ENCODE results near the gene RPL41. TPM values are rescaled to one million over a fixed set of nuclear protein-coding genes. Genes with fewer than 3 reads are reported as not detected.

Gene RPL41
- total RNA-seq, 6 donors from 2014 or later: 1,377 to 3,349 (median 3,110) TPM

DNA sequence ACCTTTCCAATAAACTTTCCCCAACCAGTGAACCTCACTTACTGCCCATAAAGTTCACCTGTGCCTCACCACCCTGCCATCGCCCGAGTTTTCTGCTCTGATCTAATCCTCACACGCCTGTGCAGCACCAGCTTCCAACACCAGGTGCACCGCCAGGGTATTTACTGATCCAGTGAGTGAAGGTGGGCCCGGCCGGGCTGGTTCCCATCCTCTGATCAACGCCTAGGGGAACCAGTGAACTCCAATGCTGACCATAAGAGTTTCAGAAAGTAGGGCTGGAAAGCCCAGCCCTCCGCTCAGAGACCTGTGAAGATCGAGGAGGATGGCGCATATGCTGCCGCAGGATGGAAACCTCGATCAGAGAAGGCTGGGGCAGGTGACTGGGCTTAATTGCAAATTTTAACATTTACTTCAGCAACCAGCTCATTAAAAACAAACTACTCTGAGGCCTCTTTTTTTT is 35.3 kb downstream of the RPL41 start:
- peak in 1 of 2 donors; percentile 70 for DNase-seq
- Histone ChIP-seq H3K9me3 (no peaks in the 10 kb centered on the region), H3K4me3 (peak overlapping the region; percentile 54 to 66 (median 60)), H3K4me1 (peaks cover 23 to 39% (median 31%) of the 10 kb centered on the region in 4 donors), H3K36me3 (no peaks in the 10 kb centered on the region), H3K27me3 (no peaks in the 10 kb centered on the region), H3K27ac (peak overlapping the region; percentile 89 to 95 (median 94))
- peak; percentile 50 to 85 for ATAC-seq (ENCODE audit: low FRiP score in 2 of 2)
- WGBS, 2 donors: 11 to 13% methylated on average over 10 to 12 of the region's 12 CpGs
- TF ChIP-seq, protein P1, sequence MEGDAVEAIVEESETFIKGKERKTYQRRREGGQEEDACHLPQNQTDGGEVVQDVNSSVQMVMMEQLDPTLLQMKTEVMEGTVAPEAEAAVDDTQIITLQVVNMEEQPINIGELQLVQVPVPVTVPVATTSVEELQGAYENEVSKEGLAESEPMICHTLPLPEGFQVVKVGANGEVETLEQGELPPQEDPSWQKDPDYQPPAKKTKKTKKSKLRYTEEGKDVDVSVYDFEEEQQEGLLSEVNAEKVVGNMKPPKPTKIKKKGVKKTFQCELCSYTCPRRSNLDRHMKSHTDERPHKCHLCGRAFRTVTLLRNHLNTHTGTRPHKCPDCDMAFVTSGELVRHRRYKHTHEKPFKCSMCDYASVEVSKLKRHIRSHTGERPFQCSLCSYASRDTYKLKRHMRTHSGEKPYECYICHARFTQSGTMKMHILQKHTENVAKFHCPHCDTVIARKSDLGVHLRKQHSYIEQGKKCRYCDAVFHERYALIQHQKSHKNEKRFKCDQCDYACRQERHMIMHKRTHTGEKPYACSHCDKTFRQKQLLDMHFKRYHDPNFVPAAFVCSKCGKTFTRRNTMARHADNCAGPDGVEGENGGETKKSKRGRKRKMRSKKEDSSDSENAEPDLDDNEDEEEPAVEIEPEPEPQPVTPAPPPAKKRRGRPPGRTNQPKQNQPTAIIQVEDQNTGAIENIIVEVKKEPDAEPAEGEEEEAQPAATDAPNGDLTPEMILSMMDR (IDR thresholded peaks at IDR 0.05): peak; percentile 23 to 79 (median 70)
- TF ChIP-seq EP300 (IDR thresholded peaks at IDR 0.05): no peak
- TF ChIP-seq POLR2A (IDR thresholded peaks at IDR 0.05): peak in 1 of 4 donors; percentile 32

DNA sequence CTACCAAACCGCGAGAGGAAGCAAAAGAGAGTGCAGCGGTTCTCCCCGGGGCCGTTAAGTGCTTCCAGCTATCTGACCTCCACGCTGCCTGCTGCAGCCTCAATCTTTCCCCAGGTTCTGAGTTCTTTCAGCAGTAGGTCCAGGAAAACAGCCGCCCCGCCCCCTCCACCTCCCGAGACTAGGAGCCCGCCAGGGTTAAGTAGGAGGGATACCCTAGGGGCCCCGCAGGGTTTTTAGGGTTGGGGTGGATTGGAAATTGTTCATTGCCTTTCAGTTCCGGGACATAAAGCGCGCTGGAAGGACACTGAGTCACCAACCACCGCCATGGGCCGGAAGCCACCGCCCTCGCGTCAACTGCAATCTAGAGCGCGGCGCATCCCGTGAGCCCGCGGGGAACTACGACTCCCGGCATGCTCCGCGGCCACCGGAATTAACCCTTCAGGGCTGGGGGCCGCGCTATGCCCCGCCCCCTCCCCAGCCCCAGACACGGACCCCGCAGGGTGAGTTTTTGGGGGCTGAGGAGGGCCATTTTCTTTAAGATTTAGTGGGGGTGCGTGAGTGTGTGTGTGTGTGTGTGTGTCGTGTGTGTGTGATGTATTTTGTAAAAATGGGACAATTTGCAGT is 35.8 kb downstream of the RPL41 start, which contains the start of gene MYL6B:
Gene MYL6B, plus strand, starts transcription at position 456 of the 624 bp plus-strand sequence. CDS start 1,332 bp downstream, outside the sequence.
- Histone ChIP-seq H3K36me3 (no peaks in the 10 kb centered on the region), H3K27ac (peak within 1 kb of the TSS; percentile 89 to 95 (median 94)), H3K4me3 (peak within 1 kb of the TSS; percentile 54 to 66 (median 60)), H3K4me1 (peaks cover 26 to 39% (median 29%) of the 10 kb centered on the region in 4 donors), H3K27me3 (no peaks in the 10 kb centered on the region), H3K9me3 (no peaks in the 10 kb centered on the region)
- peak; percentile 96 to 97 for DNase-seq
- ATAC-seq (ENCODE audit: low FRiP score in 2 of 2): peak; percentile 96 to 99
- TF ChIP-seq, protein P1 (IDR thresholded peaks at IDR 0.05): no peak
- TF ChIP-seq POLR2A (IDR thresholded peaks at IDR 0.05): peak in 2 of 4 donors; percentile 56 to 72
- peak; percentile 91 to 96 for TF ChIP-seq POLR2AphosphoS5 (IDR thresholded peaks at IDR 0.05)
- TF ChIP-seq EP300 (IDR thresholded peaks at IDR 0.05): peak in 1 of 4 donors; percentile 2
- 0% methylated on average over 13 to 37 of the region's 37 CpGs for WGBS, 2 donors

DNA sequence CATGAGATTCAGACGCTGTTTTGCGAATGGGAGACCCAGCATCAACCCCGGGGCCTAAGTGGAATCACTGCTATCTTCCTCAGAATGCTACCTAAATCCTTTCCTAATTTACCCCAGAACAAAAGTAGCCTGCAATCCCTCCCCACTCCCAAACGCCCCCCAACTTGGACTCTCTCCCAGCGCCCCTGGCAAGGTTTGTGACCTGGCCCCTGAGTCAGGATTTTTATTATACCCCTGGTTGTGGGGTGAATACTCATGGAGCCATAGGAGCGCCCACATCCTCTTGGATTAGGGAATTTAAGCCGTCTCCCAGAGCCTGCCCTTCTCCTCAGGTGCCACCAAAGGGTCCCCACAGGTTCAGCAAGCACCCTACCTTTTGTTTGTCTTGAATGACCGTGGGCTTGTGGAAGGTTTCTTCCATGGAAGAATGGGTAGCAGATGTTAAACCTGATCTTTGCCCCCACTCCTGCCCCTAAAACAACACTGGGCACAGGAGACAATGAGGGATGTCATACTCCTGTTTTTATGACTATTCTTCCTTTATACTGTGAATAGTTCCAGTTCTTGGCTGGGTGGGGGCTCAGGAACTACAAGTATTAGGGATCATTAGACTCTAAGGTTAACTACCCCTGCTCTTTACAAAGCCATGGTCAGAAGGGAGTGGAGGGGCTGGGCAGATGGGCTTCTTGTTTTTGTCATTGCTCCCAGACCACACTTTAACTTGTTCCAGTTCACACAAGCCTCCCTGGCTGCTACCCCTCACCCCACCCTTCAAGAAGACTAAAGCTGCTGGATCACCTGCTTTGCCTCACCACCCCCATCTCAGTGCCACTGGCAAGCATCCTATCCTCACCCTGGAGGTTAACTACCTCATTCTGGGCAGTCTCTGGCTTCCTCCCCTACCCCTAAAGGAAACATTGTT is 36.6 kb downstream of the RPL41 start:
- H3K27ac ChIP-seq: peak overlapping the region; percentile 89 to 95 (median 94)
- no peaks in the 10 kb centered on the region for H3K9me3 ChIP-seq
- H3K36me3 ChIP-seq: no peaks in the 10 kb centered on the region
- DNase-seq: no peak
- TF ChIP-seq EP300 (IDR thresholded peaks at IDR 0.05) (no peak), POLR2AphosphoS5 (IDR thresholded peaks at IDR 0.05) (no peak)
- 2 to 11% methylated on average over 6 to 8 of the region's 8 CpGs for WGBS, 2 donors
- peak overlapping the region; percentile 54 to 66 (median 60) for H3K4me3 ChIP-seq
- H3K4me1 ChIP-seq: peaks cover 27 to 42% (median 29%) of the 10 kb centered on the region in 4 donors
- no peaks in the 10 kb centered on the region for H3K27me3 ChIP-seq
- no peak for ATAC-seq (ENCODE audit: low FRiP score in 2 of 2)

DNA sequence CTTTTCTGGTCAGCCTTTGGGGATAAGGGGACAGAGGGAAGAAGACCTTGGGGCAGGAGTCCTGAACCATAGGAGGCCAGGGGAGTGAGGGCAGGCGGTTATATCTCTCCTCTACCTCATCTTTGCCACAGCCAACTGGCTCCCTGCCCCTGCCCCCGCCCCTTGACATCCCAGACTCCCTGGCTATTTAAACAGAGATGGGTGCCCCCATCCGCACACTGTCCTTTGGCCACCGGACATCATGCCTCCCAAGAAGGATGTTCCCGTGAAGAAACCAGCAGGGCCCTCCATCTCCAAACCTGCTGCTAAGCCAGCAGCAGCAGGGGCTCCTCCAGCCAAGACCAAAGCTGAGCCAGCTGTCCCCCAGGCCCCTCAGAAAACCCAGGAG is 37.2 kb downstream of the RPL41 start:
- H3K4me3 ChIP-seq: no peak overlapping the region
- WGBS, 2 donors: 83 to 88% methylated on average over 4 to 5 of the region's 5 CpGs
- TF ChIP-seq POLR2A (IDR thresholded peaks at IDR 0.05) (no peak), POLR2AphosphoS5 (IDR thresholded peaks at IDR 0.05) (no peak), EP300 (IDR thresholded peaks at IDR 0.05) (no peak)
- TF ChIP-seq, protein P1 (IDR thresholded peaks at IDR 0.05): no peak
- no peak for ATAC-seq (ENCODE audit: low FRiP score in 2 of 2)
- peaks cover 27 to 42% (median 29%) of the 10 kb centered on the region in 4 donors for H3K4me1 ChIP-seq
- no peak overlapping the region for H3K27ac ChIP-seq
- H3K27me3 ChIP-seq: no peaks in the 10 kb centered on the region
- H3K9me3 ChIP-seq: no peaks in the 10 kb centered on the region
- no peak for DNase-seq
- no peaks in the 10 kb centered on the region for H3K36me3 ChIP-seq

DNA sequence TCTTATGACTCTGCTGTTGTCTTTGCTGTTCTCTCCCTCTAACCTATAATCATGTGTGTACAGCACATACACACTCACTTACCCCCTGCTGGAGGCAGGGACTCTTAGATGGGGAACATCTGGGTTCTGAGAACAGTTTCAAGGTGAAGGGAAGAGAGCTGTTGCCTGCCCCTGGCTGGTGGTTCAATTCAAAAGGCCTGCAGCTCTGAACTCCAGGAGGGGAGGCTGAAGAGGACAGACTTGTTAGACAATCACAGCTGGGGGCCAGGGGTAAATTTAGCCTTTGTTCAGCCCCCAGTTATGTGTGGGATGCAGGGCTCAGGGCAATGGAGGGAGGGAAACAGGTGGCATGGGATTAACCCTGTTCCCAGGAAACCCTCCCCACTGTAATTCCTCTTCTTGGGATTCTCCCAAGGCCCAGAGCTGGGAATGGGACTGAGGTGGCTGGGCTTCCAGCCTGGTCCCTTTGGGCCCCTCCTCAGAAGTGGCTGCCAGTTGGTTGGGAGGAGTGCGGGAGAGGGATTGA is 37.9 kb downstream of the RPL41 start:
- ATAC-seq (ENCODE audit: low FRiP score in 2 of 2) (no peak), DNase-seq (no peak)
- H3K9me3 ChIP-seq: no peaks in the 10 kb centered on the region
- H3K36me3 ChIP-seq: peaks cover 0 to 1% (median 0%) of the 10 kb centered on the region in 4 donors
- H3K4me3 ChIP-seq: no peak overlapping the region
- 100% methylated on average over 1 of the region's 1 CpG for WGBS, 2 donors
- H3K27ac ChIP-seq: no peak overlapping the region
- no peak for TF ChIP-seq EP300 (IDR thresholded peaks at IDR 0.05)
- peaks cover 27 to 45% (median 30%) of the 10 kb centered on the region in 4 donors for H3K4me1 ChIP-seq
- no peaks in the 10 kb centered on the region for H3K27me3 ChIP-seq

All from upper lobe of left lung (tissue), 6 donors.